ENCODE data around the gene MIPOL1. TPM values are rescaled to one million over a fixed set of nuclear protein-coding genes. Genes with fewer than 3 reads are reported as not detected.
"Not testable (repeated sequence)": the region's sequence is repeated elsewhere in the genome, so short reads cannot be mapped to it uniquely, and the experiment has no call there.

Gene MIPOL1, protein sequence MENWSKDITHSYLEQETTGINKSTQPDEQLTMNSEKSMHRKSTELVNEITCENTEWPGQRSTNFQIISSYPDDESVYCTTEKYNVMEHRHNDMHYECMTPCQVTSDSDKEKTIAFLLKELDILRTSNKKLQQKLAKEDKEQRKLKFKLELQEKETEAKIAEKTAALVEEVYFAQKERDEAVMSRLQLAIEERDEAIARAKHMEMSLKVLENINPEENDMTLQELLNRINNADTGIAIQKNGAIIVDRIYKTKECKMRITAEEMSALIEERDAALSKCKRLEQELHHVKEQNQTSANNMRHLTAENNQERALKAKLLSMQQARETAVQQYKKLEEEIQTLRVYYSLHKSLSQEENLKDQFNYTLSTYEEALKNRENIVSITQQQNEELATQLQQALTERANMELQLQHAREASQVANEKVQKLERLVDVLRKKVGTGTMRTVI
- 1 to 10 TPM; 6.5 to 7.7 (median 6.8) TPM for total RNA-seq (2021; fragmentation: NEBNext Ultra II Directional; extraction: Animal tissue kit (Norgen Biotek cat#: 25700))
- long read RNA-seq, partial matches to known transcripts, result 1 of 9 reads
- long read RNA-seq, other reads (novel, unspliced or antisense), result 8 of 9 reads

DNA sequence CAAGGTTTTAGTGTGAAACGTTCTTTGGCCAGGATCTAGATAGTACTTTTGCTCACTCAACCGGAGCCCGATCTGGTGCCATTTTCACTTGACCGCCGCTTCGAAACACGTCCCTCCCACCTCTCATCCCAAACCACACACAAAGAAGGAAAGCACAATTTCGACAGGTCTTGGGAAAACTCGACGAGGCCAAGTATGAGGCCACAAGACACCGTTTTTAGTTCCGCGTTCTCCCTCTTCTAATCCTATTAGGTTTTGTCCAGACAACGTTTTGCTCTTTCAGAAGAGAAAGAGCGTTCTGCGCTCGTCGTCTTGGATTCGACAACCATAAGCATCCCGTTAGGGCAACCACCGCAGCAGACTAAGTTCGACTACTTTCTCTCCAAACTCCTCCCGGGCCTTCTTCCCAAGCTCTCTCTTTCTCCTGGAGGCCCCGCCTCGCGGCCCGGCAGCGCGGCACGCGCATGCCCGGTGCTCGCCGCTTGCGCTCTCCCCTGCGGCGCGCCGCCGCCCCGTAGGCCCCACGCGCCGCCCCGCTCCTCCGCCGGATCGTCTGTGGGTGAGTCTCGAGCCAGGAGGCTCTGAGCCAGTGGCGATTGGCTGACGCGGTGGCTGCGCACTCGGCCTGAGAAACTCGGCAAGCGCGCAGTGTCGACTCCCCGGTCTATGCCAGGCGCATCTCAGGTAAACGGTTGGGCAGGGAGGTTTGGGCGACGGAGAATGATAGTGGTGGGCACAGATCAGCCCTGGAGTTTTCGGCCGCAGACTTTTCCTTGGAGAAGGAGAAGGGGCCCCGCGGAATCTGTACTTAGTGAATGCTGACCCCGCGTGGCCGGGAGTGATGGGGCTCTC is at the start of gene MIPOL1:
Gene MIPOL1 (plus strand): TSS at position 517 of the 852 bp plus-strand sequence. CDS start 49,952 bp downstream, outside the sequence.
- no peaks in the 10 kb centered on the region for H3K9me3 Mint-ChIP-seq

DNA sequence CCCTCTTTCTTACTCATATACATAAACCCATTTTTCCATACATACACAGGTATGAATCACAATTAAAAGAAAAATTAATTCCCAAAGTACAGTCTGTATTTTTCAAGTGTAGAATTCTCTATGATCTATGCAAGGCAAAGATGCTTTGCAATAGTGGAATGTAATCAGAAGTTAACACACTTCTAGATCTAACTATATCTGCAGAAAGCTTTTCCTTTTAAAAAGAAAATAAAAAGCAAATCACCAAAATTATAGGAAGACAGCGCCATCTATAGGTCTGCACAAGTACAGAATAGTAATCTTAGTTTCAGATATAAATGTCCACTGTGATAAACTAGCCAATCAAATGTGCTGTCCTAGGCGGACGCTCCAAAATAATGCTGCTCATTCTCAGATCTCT is 47.3 kb upstream of the MIPOL1 start:
- Mint-ChIP-seq H3K4me1 (ENCODE audit: low read depth) (peaks cover 18% of the 10 kb centered on the region), H3K27ac (no peak overlapping the region), H3K9me3 (no peaks in the 10 kb centered on the region), H3K4me3 (peak overlapping the region; percentile 49; the same call in 1 of the 2 replicates), H3K27me3 (ENCODE audit: insufficient read depth) (no peaks in the 10 kb centered on the region; the same call in 1 of the 2 replicates), H3K36me3 (ENCODE audit: low read depth) (no peaks in the 10 kb centered on the region)
- DNase-seq, result peak; percentile 56
- TF ChIP-seq, protein P1, sequence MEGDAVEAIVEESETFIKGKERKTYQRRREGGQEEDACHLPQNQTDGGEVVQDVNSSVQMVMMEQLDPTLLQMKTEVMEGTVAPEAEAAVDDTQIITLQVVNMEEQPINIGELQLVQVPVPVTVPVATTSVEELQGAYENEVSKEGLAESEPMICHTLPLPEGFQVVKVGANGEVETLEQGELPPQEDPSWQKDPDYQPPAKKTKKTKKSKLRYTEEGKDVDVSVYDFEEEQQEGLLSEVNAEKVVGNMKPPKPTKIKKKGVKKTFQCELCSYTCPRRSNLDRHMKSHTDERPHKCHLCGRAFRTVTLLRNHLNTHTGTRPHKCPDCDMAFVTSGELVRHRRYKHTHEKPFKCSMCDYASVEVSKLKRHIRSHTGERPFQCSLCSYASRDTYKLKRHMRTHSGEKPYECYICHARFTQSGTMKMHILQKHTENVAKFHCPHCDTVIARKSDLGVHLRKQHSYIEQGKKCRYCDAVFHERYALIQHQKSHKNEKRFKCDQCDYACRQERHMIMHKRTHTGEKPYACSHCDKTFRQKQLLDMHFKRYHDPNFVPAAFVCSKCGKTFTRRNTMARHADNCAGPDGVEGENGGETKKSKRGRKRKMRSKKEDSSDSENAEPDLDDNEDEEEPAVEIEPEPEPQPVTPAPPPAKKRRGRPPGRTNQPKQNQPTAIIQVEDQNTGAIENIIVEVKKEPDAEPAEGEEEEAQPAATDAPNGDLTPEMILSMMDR (IDR thresholded peaks at IDR 0.05), result peak; percentile 90

More for the DNA sequence above, at the start of gene MIPOL1:
- Mint-ChIP-seq H3K27me3 (ENCODE audit: insufficient read depth) (peaks cover 5% of the 10 kb centered on the region), H3K4me3 (peak within 1 kb of the TSS; percentile 98), H3K36me3 (ENCODE audit: low read depth) (no peaks in the 10 kb centered on the region), H3K4me1 (ENCODE audit: low read depth) (peaks cover 49% of the 10 kb centered on the region), H3K27ac (peak within 1 kb of the TSS; percentile 99)
- DNase-seq, result peak; percentile 82
- TF ChIP-seq, protein P1 (IDR thresholded peaks at IDR 0.05), result peak; percentile 71

DNA sequence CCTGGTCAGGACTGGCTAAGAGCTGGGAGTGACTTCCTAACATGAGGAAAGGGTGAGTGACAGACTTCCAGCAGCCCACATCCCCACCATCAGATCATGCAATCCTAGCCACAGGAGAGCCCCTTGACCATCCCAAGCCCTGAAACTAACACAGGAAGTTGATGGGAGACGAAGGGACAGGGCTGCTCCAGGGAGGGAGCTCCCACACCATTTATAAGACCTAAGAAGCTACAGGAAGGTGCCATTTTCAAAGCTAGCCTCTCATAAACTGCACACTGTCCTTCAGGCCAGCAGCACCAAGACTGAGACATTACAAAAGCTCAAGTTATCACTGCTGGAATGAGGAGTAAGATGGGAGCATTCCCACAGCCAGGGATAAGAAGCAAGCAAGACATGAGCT is 44.7 kb upstream of the MIPOL1 start:
- Mint-ChIP-seq H3K27ac (no peak overlapping the region), H3K36me3 (ENCODE audit: low read depth) (no peaks in the 10 kb centered on the region), H3K9me3 (no peaks in the 10 kb centered on the region), H3K4me3 (no peak overlapping the region), H3K4me1 (ENCODE audit: low read depth) (peaks cover 14% of the 10 kb centered on the region), H3K27me3 (ENCODE audit: insufficient read depth) (peaks cover 2% of the 10 kb centered on the region)
- DNase-seq, result no peak
- TF ChIP-seq, protein P1 (IDR thresholded peaks at IDR 0.05), result no peak

DNA sequence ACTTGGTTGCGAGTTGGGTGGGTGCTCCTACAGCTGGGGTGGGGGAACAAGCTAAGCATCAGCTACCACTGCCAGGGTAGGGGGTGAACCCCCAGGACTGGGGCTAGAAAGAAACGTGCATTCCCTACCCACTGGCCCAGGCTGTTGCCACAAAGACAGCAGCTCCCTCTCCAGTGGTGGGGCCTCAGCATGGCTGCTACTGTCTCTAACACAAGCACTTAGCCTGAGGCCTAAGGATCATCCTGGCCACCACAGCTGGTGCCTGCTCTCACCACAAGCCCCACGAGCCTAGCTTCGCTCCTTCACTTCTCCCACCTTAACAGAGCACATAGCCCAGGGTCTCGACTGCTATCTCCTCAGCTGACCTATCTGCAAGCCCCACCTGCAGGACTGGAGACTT is 44.3 kb upstream of the MIPOL1 start:
- no peaks in the 10 kb centered on the region for H3K36me3 Mint-ChIP-seq (ENCODE audit: low read depth)
- no peaks in the 10 kb centered on the region for H3K9me3 Mint-ChIP-seq
- DNase-seq, result no peak
- peaks cover 3% of the 10 kb centered on the region for H3K27me3 Mint-ChIP-seq (ENCODE audit: insufficient read depth)
- H3K4me1 Mint-ChIP-seq (ENCODE audit: low read depth), result peaks cover 14% of the 10 kb centered on the region
- no peak overlapping the region for H3K4me3 Mint-ChIP-seq
- H3K27ac Mint-ChIP-seq, result no peak overlapping the region
- TF ChIP-seq, protein P1 (IDR thresholded peaks at IDR 0.05), result no peak

DNA sequence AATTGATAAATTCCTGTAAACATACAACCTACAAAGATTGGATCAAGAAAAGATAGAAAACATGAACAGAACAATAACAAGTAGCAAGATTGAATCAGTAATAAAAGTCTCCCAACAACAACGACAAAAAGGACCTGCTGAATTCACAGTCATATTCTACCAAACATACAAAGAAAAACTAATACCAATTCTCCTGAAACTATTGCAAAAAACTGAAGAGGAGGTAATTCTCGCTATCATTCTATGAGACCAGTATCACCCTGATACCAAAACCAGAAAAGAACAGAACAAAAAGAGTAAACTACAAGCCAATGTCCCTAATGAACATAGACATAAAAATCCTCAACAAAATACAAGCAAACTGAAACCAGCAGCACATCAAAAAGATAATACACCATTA is 39.8 kb upstream of the MIPOL1 start:
- TF ChIP-seq, protein P1 (IDR thresholded peaks at IDR 0.05), result no peak
- Mint-ChIP-seq H3K27me3 (ENCODE audit: insufficient read depth) (peaks cover 3% of the 10 kb centered on the region; the same call in 1 of the 2 replicates), H3K36me3 (ENCODE audit: low read depth) (no peaks in the 10 kb centered on the region), H3K4me3 (no peak overlapping the region), H3K4me1 (ENCODE audit: low read depth) (peaks cover 11% of the 10 kb centered on the region), H3K9me3 (no peaks in the 10 kb centered on the region), H3K27ac (no peak overlapping the region)
- DNase-seq, result no peak

DNA sequence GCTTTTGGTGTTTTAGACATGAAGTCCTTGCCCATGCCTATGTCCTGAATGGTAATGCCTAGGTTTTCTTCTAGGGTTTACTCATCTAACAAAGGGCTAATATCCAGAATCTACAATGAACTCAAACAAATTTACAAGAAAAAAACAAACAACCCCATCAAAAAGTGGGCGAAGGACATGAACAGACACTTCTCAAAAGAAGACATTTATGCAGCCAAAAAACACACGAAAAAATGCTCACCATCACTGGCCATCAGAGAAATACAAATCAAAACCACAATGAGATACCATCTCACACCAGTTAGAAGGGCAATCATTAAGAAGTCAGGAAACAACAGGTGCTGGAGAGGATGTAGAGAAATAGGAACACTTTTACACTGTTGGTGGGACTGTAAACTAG is 35.4 kb upstream of the MIPOL1 start:
- not testable (repeated sequence) for H3K4me3 Mint-ChIP-seq; H3K9me3 Mint-ChIP-seq; H3K36me3 Mint-ChIP-seq (ENCODE audit: low read depth); DNase-seq; H3K27me3 Mint-ChIP-seq (ENCODE audit: insufficient read depth); H3K27ac Mint-ChIP-seq
- H3K4me1 Mint-ChIP-seq (ENCODE audit: low read depth), result peaks cover 11% of the 10 kb centered on the region

Measured in HFFc6 (cell line).